Retinal pigment epithelial cell (primary cell): ENCODE measurements around the gene GALNT9.

Experiments
- DNase-seq: peaks from one replicate; pipeline ENCODE4 v3.0.0-alpha.2; 2010; ENCODE audit warnings: low read depth
- H3K4me3 ChIP-seq: 2 replicates; pipeline ENCODE4 v1.5.1; 2011; ENCODE audit warnings: mild to moderate bottlenecking, low read length, control low read depth, moderate library complexity
- CTCF ChIP-seq: conservative IDR thresholded peaks from 2 replicates; pipeline ENCODE4 v1.5.1; 2011; ENCODE audit warnings: low read depth, low read length, control low read depth, inconsistent platforms

Gene GALNT9

GRCh38 chr12:132275110-132275531 lies 54.3 kb downstream of the GALNT9 start:
- TF ChIP-seq CTCF, result no peak
- no peak for DNase-seq
- H3K4me3 ChIP-seq, result no peak overlapping the region

GRCh38 chr12:132273992-132274334 lies 55.4 kb downstream of the GALNT9 start:
- H3K4me3 ChIP-seq, result no peak overlapping the region
- DNase-seq, result no peak
- no peak for TF ChIP-seq CTCF

GRCh38 chr12:132272711-132273110 lies 56.7 kb downstream of the GALNT9 start:
- H3K4me3 ChIP-seq, result no peak overlapping the region
- no peak for DNase-seq
- no peak for TF ChIP-seq CTCF

GRCh38 chr12:132271755-132272092 lies 57.7 kb downstream of the GALNT9 start:
- TF ChIP-seq CTCF, result no peak
- no peak for DNase-seq
- H3K4me3 ChIP-seq, result no peak overlapping the region

- TF ChIP-seq CTCF, result no peak
- no peak for DNase-seq
- H3K4me3 ChIP-seq, result no peak overlapping the region
These were observed 58.2 kb downstream of the GALNT9 start for GRCh38 chr12:132270969-132271754.

- TF ChIP-seq CTCF, result no peak
- H3K4me3 ChIP-seq, result no peak overlapping the region
- DNase-seq, result no peak
These were observed 58.9 kb downstream of the GALNT9 start for GRCh38 chr12:132270516-132270915.

- DNase-seq, result no peak
- no peak overlapping the region for H3K4me3 ChIP-seq
- no peak for TF ChIP-seq CTCF
These were observed 60.0 kb downstream of the GALNT9 start for GRCh38 chr12:132269271-132269968.
